Umbilical cord (tissue), 2 donors: ENCODE measurements around the gene NRG3. TPM values are rescaled to one million over a fixed set of nuclear protein-coding genes. Genes with fewer than 3 reads are reported as not detected.
"Not testable (repeated sequence)": the region's sequence is repeated elsewhere in the genome, so short reads cannot be mapped to it uniquely, and the experiment has no call there.

ENCODE experiments used
- DNase-seq: peaks from one replicate; pipeline ENCODE4 v3.0.0-alpha.2; 2015; ENCODE audit warnings: low spot score
- total RNA-seq: library from RNA; depleted of rRNA; stranded (reverse); fragments of >200 nt; gene quantifications from one replicate; pipeline ENCODE4 v1.2.3, GENCODE V29; 2014; ENCODE audit warnings: low replicate concordance; ENCODE audit not compliant: insufficient read depth

The NRG3 gene
- total RNA-seq, 1 donor from 2014 or later = 0.72 TPM

- DNase-seq = no peak
These were observed 84.0 kb downstream of the NRG3 start for GRCh38 chr10:81959016-81959415.

DNA sequence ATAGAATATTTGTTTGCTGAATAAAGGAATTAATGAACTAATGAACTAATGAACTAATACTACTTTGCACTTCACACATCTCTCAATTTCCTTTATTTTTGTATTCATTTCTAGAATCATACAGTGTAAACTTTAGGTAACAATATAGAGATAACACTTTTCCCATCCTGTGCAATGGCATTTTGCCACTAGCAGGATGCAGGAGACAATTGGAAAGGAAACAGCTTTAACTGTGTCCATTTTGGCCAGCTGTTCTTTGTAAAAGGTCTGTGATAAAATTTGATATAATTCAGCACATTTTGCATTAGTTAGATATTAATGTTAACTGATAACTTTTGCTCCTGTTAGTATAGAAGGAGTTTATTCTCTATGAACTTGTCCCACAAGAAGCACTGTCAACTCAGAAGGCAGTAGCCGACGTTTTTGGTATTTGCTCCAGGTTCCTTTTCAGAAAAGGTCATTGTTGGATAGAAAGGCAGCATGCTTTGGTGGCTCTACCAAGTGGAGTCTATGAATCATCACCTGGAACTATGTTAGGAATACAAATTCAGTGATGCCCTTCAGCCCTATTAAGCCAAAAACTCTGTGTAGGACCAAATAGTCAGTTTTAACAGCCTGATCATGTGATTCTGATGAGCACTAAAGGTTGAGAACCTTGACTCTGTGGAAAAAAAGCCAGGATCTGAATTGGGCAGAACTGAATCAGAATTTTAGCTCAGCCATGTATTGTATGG is 86.6 kb downstream of the NRG3 start:
- DNase-seq = no peak

- DNase-seq = no peak
These were observed 88.6 kb downstream of the NRG3 start for GRCh38 chr10:81963606-81964005.

DNA sequence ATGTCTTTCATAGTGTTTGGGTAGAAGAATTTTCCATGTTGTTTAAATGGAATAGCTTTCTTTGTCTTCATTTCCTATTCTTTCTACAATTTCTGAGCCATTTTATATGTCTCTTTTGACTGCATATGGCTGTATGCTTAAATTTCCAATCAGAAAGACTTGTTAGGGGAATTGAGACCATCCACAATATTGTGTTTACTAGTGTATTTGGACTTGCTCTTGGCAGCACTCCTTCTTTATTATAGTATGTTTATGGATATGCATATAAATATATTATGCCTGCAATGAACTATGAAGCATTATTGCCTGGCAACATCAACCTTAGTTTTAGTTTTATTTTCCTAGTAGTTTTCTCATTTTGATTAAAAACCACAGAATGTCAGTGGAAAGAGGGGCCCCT is 92.7 kb downstream of the NRG3 start:
- DNase-seq = no peak

DNA sequence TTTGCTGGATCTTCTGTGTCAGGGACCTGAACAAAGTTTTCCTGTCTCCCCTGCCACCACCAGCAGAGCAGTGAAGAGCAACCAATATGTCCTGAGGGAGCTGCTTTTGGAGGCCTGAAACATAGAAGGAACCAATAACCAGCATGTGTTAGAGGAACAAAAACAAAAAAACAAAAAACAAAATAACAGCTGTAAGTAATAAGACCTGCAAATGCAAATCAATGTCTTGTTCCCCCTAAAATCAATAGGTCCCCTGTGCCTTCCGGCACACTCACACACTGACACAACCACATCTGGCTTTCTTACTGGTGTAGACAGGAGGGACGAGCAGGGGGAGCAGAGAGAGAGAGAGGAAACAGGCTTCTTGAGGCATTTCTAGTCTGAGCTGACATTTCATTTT is 94.1 kb downstream of the NRG3 start:
- DNase-seq = no peak

DNA sequence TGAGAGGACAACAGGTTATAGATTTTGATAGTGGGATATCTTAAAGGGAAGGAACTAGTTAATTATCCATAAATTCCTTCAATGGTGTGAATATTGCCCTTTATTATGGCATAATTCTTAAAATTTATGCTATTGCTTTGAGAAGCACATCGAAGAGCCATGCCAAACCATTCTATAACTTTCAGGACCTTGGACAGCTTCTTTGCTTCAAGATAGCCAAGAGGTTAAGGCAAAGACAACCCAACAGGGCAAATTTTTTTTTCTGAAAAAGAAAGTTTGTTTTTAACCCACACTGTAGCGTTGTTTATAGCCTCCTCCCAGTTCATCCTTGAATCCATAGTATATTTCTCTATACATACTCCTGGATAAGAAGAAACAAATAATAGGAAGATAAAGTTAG is 103.2 kb downstream of the NRG3 start:
- DNase-seq = peak; percentile 41

- DNase-seq = no peak
These were observed 106.7 kb downstream of the NRG3 start for GRCh38 chr10:81981724-81982123.

DNA sequence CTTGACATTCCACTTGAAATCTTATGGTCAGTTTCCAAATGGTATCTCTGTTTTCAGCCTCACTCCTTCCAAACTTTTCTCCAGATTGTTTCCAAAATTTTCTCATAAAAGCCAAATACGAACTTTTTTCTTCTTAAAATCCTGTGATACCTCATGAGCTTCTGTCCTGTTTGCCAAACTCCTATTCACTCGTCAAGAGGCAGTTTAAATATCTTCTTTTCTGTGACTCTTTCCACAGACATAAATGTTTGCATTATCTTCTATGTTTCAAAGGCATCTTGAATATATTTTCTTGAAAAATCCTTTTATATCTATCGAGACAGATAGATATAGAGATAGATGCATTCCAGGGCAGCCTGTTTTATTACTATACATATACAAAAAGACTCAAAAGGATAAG is 109.4 kb downstream of the NRG3 start:
- DNase-seq = no peak

DNA sequence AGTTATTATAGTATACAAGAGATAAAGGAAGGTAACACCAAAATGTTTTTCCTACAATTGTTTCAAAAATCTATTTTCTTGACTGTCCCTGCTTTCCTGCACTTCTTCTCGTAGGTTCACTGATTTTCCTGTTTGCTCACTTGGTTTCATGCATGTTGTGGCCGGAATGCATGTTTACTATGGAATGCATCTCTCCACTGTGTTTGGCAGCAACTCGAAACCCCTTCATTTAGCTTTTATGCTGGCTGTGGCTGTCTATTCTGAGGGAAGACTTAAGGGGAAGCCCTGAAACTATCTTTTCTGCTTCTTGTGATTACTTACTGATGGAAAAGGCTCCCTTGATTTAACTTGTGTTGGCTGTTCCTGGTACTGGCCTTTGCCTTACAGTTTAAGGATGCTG is 120.3 kb downstream of the NRG3 start:
- no peak for DNase-seq

GRCh38 chr10:81996927-81997326 is 121.9 kb downstream of the NRG3 start:
- DNase-seq = no peak

DNA sequence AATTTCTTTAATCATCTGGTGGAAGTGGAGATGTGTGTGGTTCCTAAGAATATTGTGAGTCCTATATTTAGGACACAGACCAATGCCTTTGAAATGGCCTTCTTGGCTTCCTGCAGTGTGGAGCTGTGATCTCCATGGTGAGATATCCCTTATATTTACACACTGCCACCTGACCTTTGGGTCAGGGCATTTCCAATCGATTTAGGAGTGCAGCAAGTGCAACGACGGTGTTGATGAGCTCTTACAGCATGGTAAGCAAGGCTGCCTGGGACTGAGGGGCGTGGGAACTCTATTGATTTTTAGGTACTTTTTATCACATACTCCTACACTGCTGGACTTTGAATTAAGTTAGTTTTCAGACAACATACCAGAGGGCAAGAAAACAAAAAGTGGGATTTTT is 146.0 kb downstream of the NRG3 start:
- DNase-seq = no peak

- DNase-seq = no peak
These were observed 152.7 kb downstream of the NRG3 start for GRCh38 chr10:82027711-82028110.

- DNase-seq = no peak
These were observed 162.1 kb downstream of the NRG3 start for GRCh38 chr10:82037076-82037475.

DNA sequence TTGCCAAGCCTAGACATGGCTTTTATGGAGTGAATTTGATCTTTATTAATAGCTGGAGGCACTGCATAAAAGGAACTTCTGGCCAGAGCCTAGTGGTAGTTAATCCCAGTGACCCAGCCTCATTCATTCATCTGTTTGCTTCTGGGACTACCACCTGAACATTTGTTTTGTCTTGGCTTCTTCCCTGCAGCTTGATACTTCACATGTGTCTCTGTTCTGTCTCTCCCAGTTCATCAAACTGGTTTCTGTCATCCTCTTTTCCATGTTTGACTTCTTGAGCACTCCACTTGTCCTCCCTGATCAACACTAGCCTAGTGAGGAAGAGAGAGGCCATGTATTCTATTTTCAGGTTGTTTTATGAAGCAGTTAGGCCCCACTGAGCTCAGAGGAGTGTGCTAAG is 163.6 kb downstream of the NRG3 start:
- no peak for DNase-seq

- DNase-seq = no peak
These were observed 165.3 kb downstream of the NRG3 start for GRCh38 chr10:82040336-82040735.

DNA sequence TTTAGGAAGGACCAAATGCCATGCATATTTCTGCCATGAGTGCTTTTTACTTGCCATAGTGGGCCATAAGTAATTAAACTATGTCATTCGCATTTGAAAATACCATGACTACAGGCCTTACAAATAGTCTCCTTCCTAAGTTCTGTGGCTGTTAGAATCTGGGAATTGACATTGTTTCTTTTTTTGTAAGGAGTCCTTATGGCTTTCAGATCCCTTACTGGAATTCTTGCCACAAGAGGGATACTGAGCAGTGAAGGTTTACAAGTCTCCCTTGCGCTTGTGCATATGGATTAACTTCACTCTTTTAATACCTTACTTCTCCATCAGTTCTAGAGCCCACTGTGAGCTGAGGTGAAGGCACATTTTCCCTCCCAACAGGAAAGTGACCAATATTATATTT is 166.0 kb downstream of the NRG3 start:
- no peak for DNase-seq

DNA sequence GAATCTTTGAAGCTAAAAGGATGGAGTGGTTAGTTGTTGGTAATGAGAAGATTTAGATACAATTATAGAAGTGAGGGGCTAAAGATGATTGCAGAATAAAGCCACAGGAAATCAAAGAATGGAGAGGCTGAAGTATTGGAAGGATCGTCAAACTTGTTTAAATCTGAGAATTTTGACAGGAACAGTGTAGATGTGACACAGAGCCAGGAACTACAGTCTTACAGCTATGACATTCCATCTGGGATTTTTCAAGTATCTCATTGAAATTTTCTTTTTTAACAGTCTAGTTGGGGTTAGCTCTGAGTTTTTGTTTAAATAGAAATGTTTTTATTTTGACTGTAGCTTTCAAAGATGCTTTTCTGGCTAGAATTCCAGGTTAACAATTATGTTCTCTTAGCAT is 181.4 kb downstream of the NRG3 start:
- no peak for DNase-seq

DNA sequence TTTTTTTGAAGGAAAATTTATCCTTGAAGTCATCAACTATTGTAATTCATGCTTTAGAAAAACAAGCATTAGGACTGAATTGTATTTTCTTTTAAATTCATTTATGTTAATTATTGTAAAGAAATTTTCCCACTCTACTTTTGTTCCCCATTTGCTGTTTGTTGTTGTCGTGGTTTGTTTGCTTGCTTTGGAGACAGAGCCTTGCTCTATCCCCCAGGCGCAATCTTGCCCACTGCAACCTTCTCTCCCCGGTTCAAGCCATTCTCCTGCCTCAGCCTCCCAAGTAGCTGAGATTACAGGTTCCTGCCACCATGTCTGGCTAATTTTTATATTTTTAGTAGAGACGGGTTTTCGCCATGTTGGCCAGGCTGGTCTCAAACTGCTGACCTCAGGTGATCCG is 192.2 kb downstream of the NRG3 start:
- not testable (repeated sequence) for DNase-seq

DNA sequence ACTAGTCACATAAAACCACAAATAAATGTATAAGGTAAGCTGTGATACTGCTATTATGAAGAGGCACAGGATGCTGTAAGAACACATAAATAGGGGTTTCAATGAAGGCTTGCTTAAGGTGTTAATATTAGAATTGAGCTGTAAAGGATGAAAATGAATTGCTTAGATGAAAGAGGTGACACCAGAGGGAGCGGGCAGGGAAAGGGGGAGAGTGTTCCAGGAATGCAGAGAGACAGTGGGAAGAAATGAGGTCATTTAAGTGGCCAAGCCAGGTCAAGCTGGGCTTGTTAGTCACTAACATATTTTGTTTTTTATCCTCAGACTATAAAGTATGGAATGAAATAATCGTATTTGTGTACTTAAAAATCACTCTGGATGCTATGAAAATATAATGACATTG is 193.5 kb downstream of the NRG3 start:
- no peak for DNase-seq

GRCh38 chr10:82071231-82071630 is 196.2 kb downstream of the NRG3 start:
- DNase-seq = no peak

DNA sequence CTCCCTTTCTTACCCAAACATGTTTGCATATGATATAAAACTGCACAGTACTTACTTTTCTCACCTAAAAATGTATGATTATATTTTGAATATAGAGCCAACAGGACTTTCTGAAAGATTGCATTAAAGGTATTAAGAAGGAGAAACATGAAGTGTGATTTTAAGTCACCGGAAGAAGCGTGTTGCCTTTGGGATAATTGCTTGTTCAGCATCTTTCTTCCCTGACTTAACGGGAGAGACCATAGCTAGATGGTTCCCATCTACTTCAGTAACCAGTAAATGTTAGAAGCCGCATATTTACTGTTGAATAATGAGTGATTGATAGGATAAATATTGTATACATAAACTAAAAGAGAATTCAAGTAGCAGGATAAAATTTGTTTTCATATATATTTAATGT is 197.1 kb downstream of the NRG3 start:
- DNase-seq = no peak

GRCh38 chr10:82075605-82076004 is 200.6 kb downstream of the NRG3 start:
- DNase-seq = no peak

GRCh38 chr10:82084496-82084895 is 209.5 kb downstream of the NRG3 start:
- no peak for DNase-seq

DNA sequence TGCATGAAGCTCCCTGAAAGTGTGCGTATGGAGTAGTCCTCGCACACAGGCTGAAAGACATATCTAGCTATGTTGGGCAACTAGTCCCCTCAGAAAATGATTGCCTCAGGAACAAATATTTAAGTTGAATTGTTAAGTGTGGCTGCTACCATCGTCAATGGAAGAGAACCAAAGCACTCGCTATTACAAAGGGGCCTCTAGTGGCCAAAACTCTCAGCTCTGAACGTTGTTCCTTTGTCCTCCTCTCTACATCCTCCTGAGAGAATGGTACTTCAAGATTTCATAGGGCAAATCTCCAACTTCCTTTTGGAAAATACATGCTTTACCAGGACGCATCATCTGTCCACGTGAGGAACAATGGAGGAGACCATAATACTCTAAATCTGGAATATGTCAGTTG is 209.9 kb downstream of the NRG3 start:
- no peak for DNase-seq
